GM23338 (cell line): ENCODE data around the gene SHISA9. TPM values are rescaled to one million over a fixed set of nuclear protein-coding genes. Genes with fewer than 3 reads are reported as not detected.

Experiments used
- ATAC-seq: fragments of 200-7000 bp; cut with Tn5 transposase; 3 replicates; pipeline ENCODE4 v1.9.1; 2020
- DNase-seq: peaks from one replicate; pipeline ENCODE4 v3.0.0-alpha.2; 2015; ENCODE audit warnings: low spot score
- H2AFZ ChIP-seq: fragments of 200-600 bp; sonication (generic); 2 replicates; pipeline ENCODE4 v1.8.0; 2016; ENCODE audit warnings: antibody characterized with exemption, mild to moderate bottlenecking, moderate library complexity
- H3F3A ChIP-seq: fragments of 200-600 bp; sonication (generic); replicated peaks from 2 replicates; pipeline ENCODE4 v1.8.0; 2017; ENCODE audit warnings: antibody characterized with exemption, mixed run types, low read depth
- H3K27ac ChIP-seq: fragments of 200-600 bp; sonication (generic); 2 replicates; pipeline ENCODE4 v1.6.1; 2016; ENCODE audit warnings: low read depth
- H3K27me3 ChIP-seq: fragments of 200-600 bp; sonication (generic); 2 replicates; pipeline ENCODE4 v1.8.0; 2016; ENCODE audit warnings: mild to moderate bottlenecking, mixed run types, moderate library complexity; ENCODE audit not compliant: insufficient read depth
- H3K36me3 ChIP-seq: fragments of 200-600 bp; sonication (generic); 2 replicates; pipeline ENCODE4 v1.8.0; 2016; ENCODE audit warnings: mild to moderate bottlenecking; ENCODE audit not compliant: insufficient read depth
- H3K4me1 ChIP-seq: fragments of 200-600 bp; sonication (generic); 2 replicates; pipeline ENCODE4 v1.8.0; 2016; ENCODE audit warnings: mild to moderate bottlenecking, moderate library complexity; ENCODE audit not compliant: insufficient read depth
- H3K4me2 ChIP-seq: fragments of 200-600 bp; sonication (generic); 2 replicates; pipeline ENCODE4 v1.7.1; 2017; ENCODE audit warnings: mixed run types
- H3K4me3 ChIP-seq: fragments of 200-600 bp; sonication (generic); 2 replicates; pipeline ENCODE4 v1.6.1; 2016; ENCODE audit warnings: mixed run types
- H3K79me2 ChIP-seq: fragments of 200-600 bp; sonication (generic); replicated peaks from 2 replicates; pipeline ENCODE4 v1.8.0; 2017; ENCODE audit warnings: mild to moderate bottlenecking; ENCODE audit not compliant: insufficient read depth
- H3K9me2 ChIP-seq: fragments of 200-600 bp; sonication (generic); 2 replicates; pipeline ENCODE4 v1.8.0; 2017; ENCODE audit not compliant: insufficient read depth
- H4K20me1 ChIP-seq: fragments of 200-600 bp; sonication (generic); replicated peaks from 2 replicates; pipeline ENCODE4 v1.8.0; 2017; ENCODE audit warnings: mild to moderate bottlenecking; ENCODE audit not compliant: insufficient read depth
- H3K27ac Mint-ChIP-seq: 2 replicates; pipeline ENCODE4 v1.8.0; 2020; ENCODE audit warnings: inconsistent platforms, mild to moderate bottlenecking, moderate library complexity, mixed read lengths
- H3K27me3 Mint-ChIP-seq: 3 replicates; pipeline ENCODE4 v1.8.0; 2022; ENCODE audit warnings: low read depth, mild to moderate bottlenecking, moderate library complexity, mixed read lengths, inconsistent platforms; ENCODE audit not compliant: insufficient read depth, poor library complexity
- H3K36me3 Mint-ChIP-seq: 3 replicates; pipeline ENCODE4 v1.8.0; 2021; ENCODE audit warnings: low read depth, mild to moderate bottlenecking, inconsistent platforms, moderate library complexity, mixed read lengths
- H3K4me1 Mint-ChIP-seq: 3 replicates; pipeline ENCODE4 v1.8.0; 2020; ENCODE audit warnings: mild to moderate bottlenecking, inconsistent platforms, mixed read lengths
- H3K4me3 Mint-ChIP-seq: 3 replicates; pipeline ENCODE4 v1.8.0; 2021; ENCODE audit warnings: moderate library complexity, mild to moderate bottlenecking, inconsistent platforms, mixed read lengths
- H3K9me3 Mint-ChIP-seq: 3 replicates; pipeline ENCODE4 v1.8.0; 2020; ENCODE audit warnings: moderate library complexity, mild to moderate bottlenecking, inconsistent platforms, mixed read lengths
- ETS1 ChIP-seq: IDR thresholded peaks from 2 replicates; pipeline ENCODE4 v1.6.1; 2016; ENCODE audit warnings: antibody characterized with exemption
- JUNB ChIP-seq: IDR thresholded peaks from one replicate; pipeline ENCODE4 v1.6.1; 2016; ENCODE audit warnings: antibody characterized with exemption; ENCODE audit not compliant: unreplicated experiment
- NANOG ChIP-seq: IDR thresholded peaks from 2 replicates; pipeline ENCODE4 v1.6.1; 2016; ENCODE audit warnings: antibody characterized with exemption, borderline replicate concordance
- ZNF114 ChIP-seq: fragments of 250-450 bp; sonication (Bioruptor Pico); IDR thresholded peaks from 2 replicates; pipeline ENCODE4 v1.5.0; 2020; ENCODE audit warnings: mild to moderate bottlenecking, moderate library complexity
- ZNF331 ChIP-seq: fragments of 250-450 bp; sonication (Bioruptor Pico); IDR thresholded peaks from 2 replicates; pipeline ENCODE4 v1.5.0; 2020; ENCODE audit warnings: low read depth, mild to moderate bottlenecking, moderate library complexity
- ZNF462 ChIP-seq: fragments of 250-450 bp; sonication (Bioruptor Pico); IDR thresholded peaks from 2 replicates; pipeline ENCODE4 v1.5.0; 2020; ENCODE audit warnings: mild to moderate bottlenecking, moderate library complexity
- polyA plus RNA-seq: library from polyadenylated mRNA; unstranded; fragments of >200 nt; fragmentation: Nextera tagmentation; extraction: Ambion mirVana; gene quantifications from 2 replicates; pipeline ENCODE4 v1.2.1, GENCODE V29; 2016
- total RNA-seq: library from RNA; depleted of rRNA; stranded (reverse); fragments of >200 nt; shearing (Covaris generic); gene quantifications from 2 replicates; pipeline ENCODE4 v1.2.3, GENCODE V29; 2014

The SHISA9 gene
- total and polyA plus RNA-seq, 2 experiments from 2014 or later: 10.4 to 45.6 TPM

GRCh38 chr16:13068912-13069583 lies 167.7 kb downstream of the SHISA9 start:
- H3K9me3 Mint-ChIP-seq: peaks cover 5% of the 10 kb centered on the region; the same call in 1 of the 3 replicates
- TF ChIP-seq ETS1 (no peak), JUNB (no peak), ZNF462 (CRISPR knock-in tag) (no peak), NANOG (no peak), ZNF331 (CRISPR knock-in tag) (no peak), ZNF114 (CRISPR knock-in tag) (no peak)

More at GRCh38 chr16:13068912-13069583, 167.7 kb downstream of the SHISA9 start:
- H3F3A ChIP-seq: peaks cover 17% of the 10 kb centered on the region
- H3K4me1 Mint-ChIP-seq: peaks cover 33% of the 10 kb centered on the region
- H3K27ac Mint-ChIP-seq: 0 out of 2 replicates have a peak overlapping the region, but pooled peaks have one; percentile 95
- H4K20me1 ChIP-seq: no peaks in the 10 kb centered on the region
- peaks cover 9% of the 10 kb centered on the region; the same call in 1 of the 2 replicates for H3K9me2 ChIP-seq
- ATAC-seq (no peak), DNase-seq (no peak)
- 0 out of 2 replicates have a peak overlapping the region, but pooled peaks have one; percentile 15 for H3K4me3 ChIP-seq
- no peaks in the 10 kb centered on the region for H3K27me3 ChIP-seq
- H3K36me3 ChIP-seq: no peaks in the 10 kb centered on the region
- H3K4me3 Mint-ChIP-seq: no peak overlapping the region
- H3K27ac ChIP-seq: peak overlapping the region; percentile 96
- peak overlapping the region; percentile 63 for H3K4me2 ChIP-seq
- H3K4me1 ChIP-seq: peaks cover 21% of the 10 kb centered on the region
- peaks cover 20% of the 10 kb centered on the region for H3K27me3 Mint-ChIP-seq
- peaks cover 47% of the 10 kb centered on the region for H3K79me2 ChIP-seq
- no peak overlapping the region for H2AFZ ChIP-seq
- peaks cover 18% of the 10 kb centered on the region for H3K36me3 Mint-ChIP-seq
